ENCODE results near the gene PSMB9.

Gene PSMB9

GRCh38 chr6:32839356-32839755 is 14.6 kb upstream of the PSMB9 start:
- no peak for TF ChIP-seq ZFX (IDR thresholded peaks at IDR 0.05; ENCODE audit: borderline replicate concordance)
- H3K27ac ChIP-seq = no peak overlapping the region

- H3K27ac ChIP-seq = no peak overlapping the region
- no peak for TF ChIP-seq CTCF (IDR thresholded peaks at IDR 0.05)
- no peak for TF ChIP-seq ZFX (IDR thresholded peaks at IDR 0.05; ENCODE audit: borderline replicate concordance)
Observed at GRCh38 chr6:32840604-32841246, 13.3 kb upstream of the PSMB9 start.

- H3K27ac ChIP-seq = no peak overlapping the region
- no peak for TF ChIP-seq ZFX (IDR thresholded peaks at IDR 0.05; ENCODE audit: borderline replicate concordance)
Observed at GRCh38 chr6:32842021-32842650, 11.9 kb upstream of the PSMB9 start.

GRCh38 chr6:32842690-32843089 is 11.3 kb upstream of the PSMB9 start:
- no peak for TF ChIP-seq ZFX (IDR thresholded peaks at IDR 0.05; ENCODE audit: borderline replicate concordance)
- no peak for TF ChIP-seq CTCF (IDR thresholded peaks at IDR 0.05)
- H3K27ac ChIP-seq = no peak overlapping the region

- TF ChIP-seq ZFX (IDR thresholded peaks at IDR 0.05; ENCODE audit: borderline replicate concordance) (no peak), CTCF (IDR thresholded peaks at IDR 0.05) (no peak)
- H3K27ac ChIP-seq = no peak overlapping the region
Observed at GRCh38 chr6:32843331-32843978, 10.5 kb upstream of the PSMB9 start.

GRCh38 chr6:32843979-32844838 is 9.8 kb upstream of the PSMB9 start, which contains the start of gene PSMB8:
TSS of gene PSMB8 (minus strand) at chr6:32844047. CDS start at chr6:32843996, 51 bp downstream.
- TF ChIP-seq CTCF (IDR thresholded peaks at IDR 0.05) = peak; percentile 24
- no peak for TF ChIP-seq ZFX (IDR thresholded peaks at IDR 0.05; ENCODE audit: borderline replicate concordance)
- no peak within 1 kb of the TSS for H3K27ac ChIP-seq

- TF ChIP-seq ZFX (IDR thresholded peaks at IDR 0.05; ENCODE audit: borderline replicate concordance) (no peak), CTCF (IDR thresholded peaks at IDR 0.05) (no peak)
- no peak overlapping the region for H3K27ac ChIP-seq
Observed at GRCh38 chr6:32844839-32845383, 9.1 kb upstream of the PSMB9 start.
